Stomach (tissue), 9 donors: ENCODE data around the gene NOS1. TPM values are rescaled to one million over a fixed set of nuclear protein-coding genes. Genes with fewer than 3 reads are reported as not detected.

Source experiments
- DNase-seq, 2 donors: peaks; one replicate each; pipeline versions ENCODE4 v3.0.0 to v3.0.0-alpha.2; 2013 to 2019
- H3K27ac ChIP-seq, 5 donors: fragments of 200-600 bp in 4 of 5; sonication (generic) in 4 of 5; one replicate each; pipeline ENCODE4 v1.5.1; 2013 to 2019; ENCODE audit warnings: mild to moderate bottlenecking in 1 of 5, moderate library complexity in 1 of 5
- H3K27me3 ChIP-seq, 3 donors: fragments of 200-600 bp; sonication (generic); one replicate each; pipeline ENCODE4 v1.5.1; 2017 to 2019; ENCODE audit warnings: mixed run types in 1 of 3
- H3K36me3 ChIP-seq, 4 donors: fragments of 200-600 bp; sonication (generic); 1 replicate in 3 of 4; 2 replicates in 1 of 4; pipeline ENCODE4 v1.5.1; 2016 to 2019
- H3K4me1 ChIP-seq, 4 donors: fragments of 200-600 bp; sonication (generic); one replicate each; pipeline ENCODE4 v1.5.1; 2016 to 2019
- H3K4me3 ChIP-seq, 4 donors: fragments of 200-600 bp; sonication (generic) in 3 of 4; one replicate each; pipeline ENCODE4 v1.5.1; 2016 to 2019; ENCODE audit warnings: mild to moderate bottlenecking in 1 of 4
- H3K9me3 ChIP-seq, 4 donors: fragments of 200-600 bp; sonication (generic); one replicate each; pipeline ENCODE4 v1.5.1; 2016 to 2019
- EP300 ChIP-seq: sonication (generic); formaldehyde crosslinking; IDR thresholded peaks from one replicate; pipeline ENCODE4 v1.6.1; 2017; ENCODE audit warnings: antibody characterized with exemption
- POLR2A ChIP-seq, 4 donors: fragments of 450-650 bp; IDR thresholded peaks; one replicate each; pipeline ENCODE4 v1.6.1; 2016; ENCODE audit warnings: antibody characterized with exemption in 4 of 4, control low read depth in 2 of 4, mild to moderate bottlenecking in 1 of 4, moderate library complexity in 1 of 4
- POLR2AphosphoS5 ChIP-seq, 3 donors: sonication (generic); formaldehyde crosslinking; IDR thresholded peaks; one replicate each; pipeline ENCODE4 v1.6.1; 2016; ENCODE audit warnings: antibody characterized with exemption in 3 of 3
- WGBS, 5 donors: extraction: QIAGEN DNeasy Blood & Tissue Kit in 3 of 5; methylation state at CpG; one replicate each; pipeline versions ENCODE4 v1.1.5 to v1.1.7; 2013 to 2018; 5-methylcytosine and 5-hydroxymethylcytosine counted together
- intact Hi-C: fragments of 100-400 bp; cut with DNase I; formaldehyde crosslinking; loops from one replicate; pipeline ENCODE4 v1.15.1; 2023; ENCODE audit warnings: low total_unique reads
- polyA plus RNA-seq, 3 donors: library from polyadenylated mRNA; stranded (reverse); fragments of 200-250 nt; gene quantifications; one replicate each; pipeline ENCODE4 v1.2.3, GENCODE V29; 2013
- total RNA-seq, 5 donors: library from RNA; depleted of rRNA; stranded (reverse); fragments of >200 nt; gene quantifications; one replicate each; pipeline versions ENCODE4 v1.1.0 to v1.2.3, GENCODE V29; 2014 to 2016
- TF ChIP-seq, protein P1 (sequence below), 7 experiments: fragments of 450-650 bp in 4 of 7; fragments of 200-600 bp in 3 of 7; sonication (generic) in 3 of 7; IDR thresholded peaks; one replicate each; pipeline ENCODE4 v1.5.1; 2016 to 2019; ENCODE audit warnings: antibody characterized with exemption in 7 of 7, control low read depth in 2 of 7, mild to moderate bottlenecking in 1 of 7
- donor health status: healthy with polysubstance abuse.
- donor health status: Bipolar disorder and iron deficiency.
- donor health status: healthy.

The NOS1 gene
- total and polyA plus RNA-seq, 8 donors: 0.15 to 3.1 (median 0.29) TPM; not detected in 3

GRCh38 chr12:117352883-117353282 lies 8.5 kb downstream of the NOS1 start:
- Histone ChIP-seq H3K27me3 (peaks cover 0 to 41% (median under 1%) of the 10 kb centered on the region in 3 donors), H3K4me3 (no peak overlapping the region), H3K9me3 (no peaks in the 10 kb centered on the region), H3K36me3 (no peaks in the 10 kb centered on the region), H3K27ac (no peak overlapping the region), H3K4me1 (no peaks in the 10 kb centered on the region)
- TF ChIP-seq, protein P1, sequence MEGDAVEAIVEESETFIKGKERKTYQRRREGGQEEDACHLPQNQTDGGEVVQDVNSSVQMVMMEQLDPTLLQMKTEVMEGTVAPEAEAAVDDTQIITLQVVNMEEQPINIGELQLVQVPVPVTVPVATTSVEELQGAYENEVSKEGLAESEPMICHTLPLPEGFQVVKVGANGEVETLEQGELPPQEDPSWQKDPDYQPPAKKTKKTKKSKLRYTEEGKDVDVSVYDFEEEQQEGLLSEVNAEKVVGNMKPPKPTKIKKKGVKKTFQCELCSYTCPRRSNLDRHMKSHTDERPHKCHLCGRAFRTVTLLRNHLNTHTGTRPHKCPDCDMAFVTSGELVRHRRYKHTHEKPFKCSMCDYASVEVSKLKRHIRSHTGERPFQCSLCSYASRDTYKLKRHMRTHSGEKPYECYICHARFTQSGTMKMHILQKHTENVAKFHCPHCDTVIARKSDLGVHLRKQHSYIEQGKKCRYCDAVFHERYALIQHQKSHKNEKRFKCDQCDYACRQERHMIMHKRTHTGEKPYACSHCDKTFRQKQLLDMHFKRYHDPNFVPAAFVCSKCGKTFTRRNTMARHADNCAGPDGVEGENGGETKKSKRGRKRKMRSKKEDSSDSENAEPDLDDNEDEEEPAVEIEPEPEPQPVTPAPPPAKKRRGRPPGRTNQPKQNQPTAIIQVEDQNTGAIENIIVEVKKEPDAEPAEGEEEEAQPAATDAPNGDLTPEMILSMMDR (IDR thresholded peaks at IDR 0.05): no peak
- TF ChIP-seq POLR2AphosphoS5 (IDR thresholded peaks at IDR 0.05) (no peak), POLR2A (IDR thresholded peaks at IDR 0.05) (no peak), EP300 (no peak)
- intact Hi-C loops: no loop called here
- no peak for DNase-seq

DNA sequence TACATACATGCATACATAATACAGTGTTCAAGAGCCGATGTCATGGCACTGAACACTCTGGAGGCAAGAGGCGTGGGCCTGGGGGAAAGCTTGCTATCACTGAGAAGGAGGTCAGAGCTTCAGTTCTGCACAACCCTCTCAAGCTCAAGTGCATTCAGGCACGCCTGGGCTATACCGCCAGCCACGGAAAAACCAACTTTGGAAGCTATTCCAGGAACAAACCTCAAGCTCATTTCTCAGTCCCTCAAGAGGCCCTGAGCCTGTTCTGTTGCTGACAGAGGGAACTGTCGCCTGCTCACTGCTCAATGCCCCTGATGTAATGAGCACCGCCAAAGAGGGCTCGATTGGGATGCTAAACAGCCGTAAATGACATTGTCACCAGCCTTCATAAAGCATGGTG lies 9.2 kb downstream of the NOS1 start:
- WGBS, 5 donors: 73 to 75% (median 74%) methylated on average over 9 of the region's 9 CpGs
- Histone ChIP-seq H3K36me3 (no peaks in the 10 kb centered on the region), H3K4me1 (no peaks in the 10 kb centered on the region), H3K27me3 (peaks cover 0 to 35% (median 0%) of the 10 kb centered on the region in 3 donors), H3K9me3 (no peaks in the 10 kb centered on the region), H3K4me3 (no peak overlapping the region), H3K27ac (no peak overlapping the region)
- intact Hi-C loops: no loop called here
- no peak for TF ChIP-seq POLR2A (IDR thresholded peaks at IDR 0.05)
- TF ChIP-seq POLR2AphosphoS5 (IDR thresholded peaks at IDR 0.05): no peak
- TF ChIP-seq, protein P1 (IDR thresholded peaks at IDR 0.05): no peak
- no peak for TF ChIP-seq EP300
- DNase-seq: no peak

GRCh38 chr12:117350140-117350539 lies 11.3 kb downstream of the NOS1 start:
- H3K4me1 ChIP-seq: no peaks in the 10 kb centered on the region
- peaks cover 0 to 17% (median 0%) of the 10 kb centered on the region in 3 donors for H3K27me3 ChIP-seq
- H3K27ac ChIP-seq: no peak overlapping the region
- no peaks in the 10 kb centered on the region for H3K36me3 ChIP-seq
- WGBS, 5 donors: 68 to 95% (median 84%) methylated on average over 4 of the region's 4 CpGs
- DNase-seq: no peak
- H3K9me3 ChIP-seq: no peaks in the 10 kb centered on the region
- intact Hi-C loops: no loop called here
- TF ChIP-seq, protein P1 (IDR thresholded peaks at IDR 0.05): no peak
- TF ChIP-seq POLR2A (IDR thresholded peaks at IDR 0.05) (no peak), EP300 (no peak), POLR2AphosphoS5 (IDR thresholded peaks at IDR 0.05) (no peak)
- no peak overlapping the region for H3K4me3 ChIP-seq

GRCh38 chr12:117347588-117347987 lies 13.8 kb downstream of the NOS1 start:
- intact Hi-C loops: no loop called here
- Histone ChIP-seq H3K9me3 (peaks cover 0 to 9% (median under 1%) of the 10 kb centered on the region in 4 donors), H3K4me3 (no peak overlapping the region), H3K27me3 (peaks cover 0 to 14% (median 0%) of the 10 kb centered on the region in 3 donors), H3K36me3 (no peaks in the 10 kb centered on the region), H3K4me1 (no peaks in the 10 kb centered on the region), H3K27ac (no peak overlapping the region)
- TF ChIP-seq POLR2A (IDR thresholded peaks at IDR 0.05): no peak
- no peak for TF ChIP-seq EP300
- TF ChIP-seq, protein P1 (IDR thresholded peaks at IDR 0.05): no peak
- no peak for TF ChIP-seq POLR2AphosphoS5 (IDR thresholded peaks at IDR 0.05)
- no peak for DNase-seq
- 47 to 70% (median 59%) methylated on average over 4 of the region's 4 CpGs for WGBS, 5 donors
